Suppressor macrophage (primary cell): ENCODE measurements around the gene GALNT14.
A peak's percentile ranks its signal among the peaks of the same experiment; 100 is the strongest.

Experiments
- DNase-seq, 4 experiments: peaks; one replicate each; pipeline ENCODE4 v3.0.0-alpha.2; 2020 to 2022

Gene GALNT14

DNA sequence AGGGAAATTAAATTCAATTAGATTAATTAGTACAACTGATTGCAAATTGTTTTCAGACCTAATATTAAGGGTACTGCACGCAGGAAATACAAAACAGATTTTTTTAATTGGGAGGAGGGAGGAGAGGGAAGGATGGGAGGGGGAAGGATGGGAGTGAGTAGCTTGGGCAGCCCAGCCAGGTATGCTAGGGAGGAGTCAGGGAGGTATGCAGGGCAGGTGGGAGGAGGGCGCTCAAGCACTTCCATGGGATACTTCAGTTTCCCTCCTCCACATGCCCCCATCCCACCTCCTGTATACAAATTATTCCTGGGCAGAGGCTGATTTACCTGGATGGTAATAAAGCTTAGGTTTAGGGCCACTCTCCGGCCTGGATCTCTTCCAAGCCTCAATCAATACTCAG, 254.4 kb downstream of the GALNT14 start:
- DNase-seq = no peak

DNA sequence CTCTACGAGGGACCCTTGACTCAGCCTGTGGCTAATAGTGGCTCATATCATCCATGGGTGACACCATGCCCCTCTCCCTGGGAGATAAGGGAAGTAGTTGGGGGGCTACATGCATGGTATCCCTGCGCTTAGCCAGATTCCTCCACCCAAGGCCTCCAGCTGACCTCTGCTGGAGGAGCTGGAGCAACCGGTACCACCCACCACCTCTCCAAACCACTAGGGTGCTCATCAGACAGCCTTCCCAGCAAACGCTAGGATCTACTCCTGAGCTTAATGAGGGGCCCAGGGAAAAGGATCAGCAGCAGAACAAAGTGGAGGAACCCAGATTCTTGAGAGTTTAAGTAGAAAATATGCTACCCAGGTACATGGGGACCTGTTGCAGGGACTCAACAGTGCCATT, 255.1 kb downstream of the GALNT14 start:
- DNase-seq = no peak

DNA sequence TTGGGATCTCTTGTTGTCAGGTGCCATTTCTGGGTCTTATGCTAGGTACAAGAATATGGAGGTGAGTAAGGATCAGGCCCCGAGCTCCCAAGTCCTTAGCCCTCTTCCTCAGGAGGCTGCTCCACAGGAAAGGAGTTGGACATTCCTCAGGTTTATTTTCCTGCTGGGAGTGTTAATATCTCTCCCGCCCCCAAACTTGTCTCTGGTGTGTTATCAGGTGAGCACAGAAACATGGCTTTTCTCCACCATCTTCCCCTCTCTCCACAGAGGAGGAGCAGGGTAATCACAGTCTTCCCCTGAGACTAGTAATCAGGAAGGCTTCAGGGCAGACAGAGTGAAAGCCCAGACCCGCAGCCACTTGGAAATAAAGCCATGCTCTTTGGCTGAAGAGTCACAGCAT, 257.7 kb downstream of the GALNT14 start:
- DNase-seq = no peak

DNA sequence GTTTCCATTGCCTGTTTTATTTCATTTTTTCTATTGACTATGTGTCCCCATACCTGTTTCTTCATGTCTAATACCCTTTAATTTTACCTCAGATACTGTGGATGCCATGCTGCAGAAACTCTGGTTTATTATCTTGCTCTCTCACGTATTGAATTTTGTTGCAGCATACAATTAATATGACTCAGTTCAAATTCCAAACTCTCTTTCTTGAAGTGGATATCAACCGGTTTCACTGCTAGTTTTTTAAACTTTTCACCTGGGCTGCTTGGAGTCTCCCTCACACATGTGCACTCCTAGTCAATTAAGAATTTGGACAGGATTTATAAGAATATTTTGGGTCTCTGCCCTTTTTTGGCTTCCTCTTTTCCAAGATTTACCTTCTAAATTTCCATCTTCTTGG, 260.4 kb downstream of the GALNT14 start:
- DNase-seq = no peak

DNA sequence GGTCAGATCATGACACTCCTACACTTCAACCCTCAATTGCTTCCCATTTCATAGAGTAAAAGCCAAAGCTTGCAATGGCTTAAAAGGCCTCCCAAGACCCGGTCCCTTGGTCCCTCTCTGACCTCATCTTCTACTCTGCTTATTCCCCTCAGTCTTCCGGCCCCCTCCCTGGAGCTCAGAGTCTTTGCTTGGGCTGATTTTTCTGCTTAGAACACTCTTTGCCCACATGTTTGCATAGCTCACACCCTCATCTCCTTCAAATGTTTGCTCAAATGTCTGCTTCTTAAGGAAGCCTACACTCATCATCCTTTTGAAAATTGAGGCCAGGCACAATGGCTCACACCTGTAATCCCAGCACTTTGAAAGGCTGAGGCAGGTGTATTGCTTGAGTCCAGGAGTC, 265.4 kb downstream of the GALNT14 start:
- DNase-seq = peak in 1 of 4 experiments; percentile 9

DNA sequence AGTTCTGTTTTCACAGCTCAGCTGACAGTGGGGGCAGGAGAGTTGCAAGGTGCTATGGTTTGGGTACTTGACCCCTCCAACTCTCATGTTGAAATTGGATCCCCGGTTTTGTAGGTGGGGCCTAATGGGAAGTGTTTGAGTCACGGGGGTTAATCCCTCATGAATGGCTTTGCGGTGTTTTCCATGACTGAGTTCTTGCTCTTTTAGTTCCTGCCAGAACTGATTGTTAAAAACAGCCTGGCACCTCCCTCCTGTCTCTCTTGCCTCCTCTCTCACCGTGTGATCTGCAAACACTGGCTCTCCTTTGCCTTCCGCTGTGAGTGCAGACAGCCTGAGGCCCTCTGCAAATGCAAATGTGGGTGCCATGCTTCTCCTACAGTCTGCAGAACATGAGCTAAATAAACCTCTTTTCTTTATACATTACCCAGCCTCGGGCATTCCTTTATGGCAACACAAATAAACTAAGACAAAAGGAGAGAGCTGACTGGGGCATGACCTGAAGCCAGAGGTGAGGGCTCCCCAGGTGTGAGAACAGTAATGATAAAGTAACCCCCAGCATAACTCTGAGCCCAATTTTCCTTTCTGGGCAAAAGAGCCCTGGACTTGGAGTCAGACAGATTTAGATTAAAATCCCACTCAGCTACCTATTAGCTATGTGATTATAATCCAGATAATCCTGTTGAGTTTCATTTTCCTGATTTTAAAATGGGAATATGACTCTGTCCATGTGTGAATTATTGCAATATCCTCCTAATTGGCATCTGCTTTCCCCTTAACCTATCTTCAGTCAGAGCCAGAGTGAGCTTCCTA, 266.1 kb downstream of the GALNT14 start:
- DNase-seq = no peak

DNA sequence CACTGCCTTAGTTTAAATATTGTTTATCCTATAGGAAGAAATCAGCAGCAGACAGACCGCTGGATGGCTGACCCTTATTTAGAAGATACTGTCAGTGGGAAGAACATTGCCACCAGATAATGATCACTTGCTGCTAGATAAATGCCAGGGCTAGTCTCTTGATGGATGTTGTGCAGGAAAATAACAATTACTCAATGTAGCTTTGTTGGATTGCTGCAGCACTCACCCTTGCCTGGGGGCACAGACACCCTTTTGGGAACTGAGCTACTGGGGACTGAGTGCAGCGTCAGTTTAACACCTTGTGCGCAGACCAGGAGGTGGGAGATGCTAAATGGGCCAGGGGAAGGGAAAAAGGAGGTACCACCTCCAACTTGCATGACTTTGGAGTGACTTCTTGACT, 266.8 kb downstream of the GALNT14 start:
- DNase-seq = no peak

DNA sequence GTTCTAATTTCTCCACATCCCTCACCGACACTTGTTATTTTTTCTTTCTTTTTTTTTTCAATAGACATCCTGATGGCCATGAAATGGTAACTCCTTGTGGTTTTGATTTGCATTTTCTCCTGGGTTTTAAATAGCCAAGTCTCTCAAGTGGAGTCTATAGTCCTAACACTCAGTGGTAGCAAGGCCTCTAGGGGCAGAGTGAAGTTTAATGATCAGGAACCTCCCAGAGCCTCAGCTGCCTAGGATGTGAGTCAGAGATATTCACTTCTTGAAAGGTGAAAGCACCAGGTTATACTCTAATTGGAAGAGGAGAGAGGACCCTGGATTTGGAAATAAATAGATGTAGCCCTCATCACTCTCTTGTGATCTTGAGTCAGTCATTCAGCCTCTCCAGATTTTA, 268.3 kb downstream of the GALNT14 start:
- no peak for DNase-seq

DNA sequence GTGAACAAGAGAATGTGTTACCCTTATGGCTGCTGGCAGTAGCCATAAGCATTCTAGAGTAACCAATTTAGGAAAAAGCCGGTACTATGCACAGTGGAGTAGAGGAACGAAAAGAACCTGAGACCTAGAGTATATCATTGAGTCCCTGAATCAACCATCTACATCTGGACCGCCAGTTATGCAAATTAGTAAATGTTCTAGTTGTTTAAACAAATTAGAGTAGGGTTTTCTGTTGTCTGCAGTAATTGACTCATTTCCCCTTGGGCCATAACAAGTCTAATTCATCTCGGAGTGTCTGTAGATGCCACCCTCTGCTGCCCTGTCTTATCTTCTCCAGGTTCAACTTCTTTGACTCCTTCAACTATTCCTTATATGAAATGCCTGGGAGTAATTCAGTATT, 270.9 kb downstream of the GALNT14 start:
- DNase-seq = no peak

DNA sequence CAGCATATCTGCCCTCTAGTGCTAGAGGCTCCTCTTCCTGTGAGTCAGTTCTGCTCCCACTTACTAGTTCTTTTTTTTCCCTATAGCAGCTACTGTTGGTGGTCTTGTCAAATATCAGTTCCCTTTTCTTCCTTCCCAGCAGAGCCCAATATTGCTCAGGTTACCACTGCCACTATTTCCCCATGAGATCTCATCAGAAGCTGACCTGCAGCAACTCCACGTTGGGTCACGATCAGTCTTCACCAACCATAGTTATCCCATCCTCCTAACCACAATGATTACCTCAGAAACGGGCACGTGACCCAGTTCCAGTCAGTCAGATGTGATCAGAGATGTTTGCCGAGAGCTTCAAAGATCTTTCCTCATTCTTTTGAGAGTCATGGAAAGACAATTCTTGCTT, 271.3 kb downstream of the GALNT14 start:
- peak; percentile 66 to 80 (median 68) for DNase-seq

DNA sequence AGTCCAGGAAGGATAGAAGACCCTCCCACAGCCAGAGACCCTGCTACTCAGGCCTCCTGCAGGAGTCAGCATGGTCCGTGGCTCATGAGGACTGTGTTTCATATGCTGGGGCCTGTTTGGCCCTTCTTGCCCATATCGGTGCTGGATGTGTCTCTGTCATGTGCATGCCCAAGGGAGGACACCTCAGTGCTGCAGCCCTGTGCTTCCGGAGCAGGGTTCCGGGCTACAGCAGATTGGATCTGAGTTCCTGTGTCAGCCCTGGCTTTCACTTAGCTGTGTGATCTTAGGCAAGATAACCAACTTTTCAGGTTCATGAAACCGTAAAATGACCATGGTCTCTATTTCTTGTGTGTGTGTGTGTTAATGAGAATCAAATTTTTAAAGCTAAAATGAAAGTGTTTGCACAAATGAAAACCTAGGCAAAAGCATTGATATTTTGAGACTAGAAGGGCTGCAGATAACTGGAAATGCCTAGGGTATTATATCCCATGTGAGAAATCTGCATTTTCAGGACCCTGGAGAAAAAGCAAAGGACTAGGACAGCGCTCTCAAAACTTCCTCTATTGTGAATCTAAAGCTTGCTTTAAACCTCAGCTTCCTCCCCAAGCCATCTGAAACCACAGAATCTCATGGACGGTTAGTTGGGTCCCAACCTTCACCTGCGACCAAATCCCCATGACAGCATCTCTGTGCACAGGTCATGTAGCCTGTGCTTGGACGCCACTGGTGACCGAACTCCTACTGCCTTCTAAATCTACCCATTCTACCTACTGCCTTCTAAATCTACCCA, 272.2 kb downstream of the GALNT14 start:
- peak in 3 of 4 experiments; percentile 34 to 52 (median 45) for DNase-seq

DNA sequence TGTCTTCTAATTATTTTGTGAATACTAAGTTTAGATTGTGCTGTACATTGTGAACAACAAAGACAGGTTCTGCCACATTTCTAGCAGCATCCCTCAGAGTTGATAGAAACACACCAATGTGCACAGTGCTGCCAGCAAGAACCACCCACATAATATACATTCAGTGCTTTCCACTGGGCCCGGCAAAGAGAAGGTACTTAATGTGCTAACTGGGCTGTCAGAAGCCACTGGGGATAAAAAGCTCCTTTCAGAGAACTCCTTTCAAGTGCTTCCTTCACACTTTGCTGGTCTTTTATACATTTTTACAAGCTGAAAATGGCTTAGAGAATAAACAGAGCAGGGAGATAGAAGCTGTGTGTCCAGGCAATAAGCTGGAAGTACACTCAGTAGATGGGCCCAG, 273.0 kb downstream of the GALNT14 start:
- no peak for DNase-seq

DNA sequence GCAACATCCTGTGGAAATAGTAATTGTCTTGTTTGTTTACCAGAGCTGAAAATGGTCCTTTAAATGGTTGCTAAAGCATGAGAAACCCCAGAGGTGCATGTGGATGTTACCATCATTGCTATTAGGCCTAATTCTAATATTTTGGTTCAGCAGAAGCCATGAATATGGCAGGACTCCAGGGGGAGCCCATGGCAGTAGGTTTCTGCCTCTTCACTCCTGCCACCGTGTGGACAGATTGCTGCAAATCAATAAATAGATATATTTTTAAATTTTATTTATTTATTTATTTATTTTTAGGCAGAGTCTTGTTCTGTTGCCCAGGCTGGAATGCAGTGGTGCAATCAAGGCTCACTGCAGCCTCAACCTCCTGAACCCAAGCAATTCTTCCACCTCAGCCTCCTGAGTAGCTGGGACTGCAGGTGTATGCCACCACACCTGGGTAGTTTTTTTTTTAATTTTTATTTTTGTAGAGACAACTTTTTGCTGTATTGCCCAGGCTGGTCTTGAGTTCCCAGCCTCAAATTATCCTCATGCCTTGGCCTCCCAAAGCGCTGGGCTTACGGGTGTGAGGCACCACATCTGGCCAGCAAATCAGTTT, 276.1 kb downstream of the GALNT14 start:
- DNase-seq = peak; percentile 81 to 90 (median 88)

DNA sequence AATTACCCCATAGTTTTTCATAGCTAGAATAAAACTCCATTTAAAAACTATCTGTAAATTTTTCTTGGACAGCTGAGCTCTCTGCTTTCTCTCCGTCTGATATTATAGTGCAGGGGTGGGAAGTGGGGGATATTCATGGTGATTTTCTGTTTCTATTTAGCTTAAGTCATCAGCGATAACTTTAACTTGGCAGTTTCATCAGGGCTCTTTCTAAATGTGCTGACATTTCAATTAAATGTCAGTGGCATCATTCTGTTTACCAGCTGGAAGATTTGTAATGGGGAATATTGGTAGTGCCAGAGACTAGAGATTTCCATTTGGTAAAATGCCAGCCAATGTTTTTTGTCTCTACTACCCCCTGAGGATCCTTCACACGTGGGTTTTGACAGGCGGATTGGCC, 277.5 kb downstream of the GALNT14 start:
- no peak for DNase-seq
